GM18502 (cell line): ENCODE measurements around the gene CCDC190.
"Not testable (repeated sequence)": the region's sequence is repeated elsewhere in the genome, so short reads cannot be mapped to it uniquely, and the experiment has no call there.

ENCODE experiments used
- ATAC-seq: cut with Tn5 transposase; IDR thresholded peaks from one replicate; pipeline ENCODE4 v1.9.1; 2021; ENCODE audit warnings: mild to moderate bottlenecking; ENCODE audit not compliant: unreplicated experiment, poor library complexity

Gene CCDC190

GRCh38 chr1:162878000-162878596 lies 17.1 kb upstream of the CCDC190 start:
- ATAC-seq: no peak

- ATAC-seq: no peak
These were observed 16.4 kb upstream of the CCDC190 start for GRCh38 chr1:162877412-162877811.

GRCh38 chr1:162876751-162877150 lies 15.8 kb upstream of the CCDC190 start:
- no peak for ATAC-seq

GRCh38 chr1:162873671-162874666 lies 13.0 kb upstream of the CCDC190 start:
- no peak for ATAC-seq

GRCh38 chr1:162872981-162873380 lies 12.0 kb upstream of the CCDC190 start:
- ATAC-seq: no peak

GRCh38 chr1:162871417-162871816 lies 10.4 kb upstream of the CCDC190 start:
- ATAC-seq: not testable (repeated sequence)

GRCh38 chr1:162868972-162869371 lies 8.0 kb upstream of the CCDC190 start:
- ATAC-seq: no peak

- ATAC-seq: no peak
These were observed 650 bp upstream of the CCDC190 start for GRCh38 chr1:162861625-162862024.

GRCh38 chr1:162859191-162859590 lies 1.8 kb downstream of the CCDC190 start:
- ATAC-seq: no peak

GRCh38 chr1:162857850-162858249 lies 3.1 kb downstream of the CCDC190 start:
- no peak for ATAC-seq

- no peak for ATAC-seq
These were observed 4.7 kb downstream of the CCDC190 start for GRCh38 chr1:162856260-162856659.

GRCh38 chr1:162855461-162856150 lies 5.4 kb downstream of the CCDC190 start:
- no peak for ATAC-seq

- ATAC-seq: peak; percentile 80
These were observed 6.6 kb downstream of the CCDC190 start for GRCh38 chr1:162854245-162854882.

- ATAC-seq: no peak
These were observed 9.6 kb downstream of the CCDC190 start for GRCh38 chr1:162851341-162851740.

GRCh38 chr1:162849711-162850110 lies 11.3 kb downstream of the CCDC190 start:
- no peak for ATAC-seq

- no peak for ATAC-seq
These were observed 13.0 kb downstream of the CCDC190 start for GRCh38 chr1:162847839-162848453.

GRCh38 chr1:162846256-162847212 lies 14.4 kb downstream of the CCDC190 start:
- no peak for ATAC-seq

- ATAC-seq: no peak
These were observed 16.8 kb downstream of the CCDC190 start for GRCh38 chr1:162844153-162844552.

- no peak for ATAC-seq
These were observed 20.6 kb downstream of the CCDC190 start for GRCh38 chr1:162840250-162840839.
